Thoracic aorta (tissue), 2 donors: ENCODE results near the gene HDHD2. TPM values are rescaled to one million over a fixed set of nuclear protein-coding genes. Genes with fewer than 3 reads are reported as not detected.
"Not testable (repeated sequence)": the region's sequence is repeated elsewhere in the genome, so short reads cannot be mapped to it uniquely, and the experiment has no call there.

Experiments used
- ATAC-seq: fragments of 150-250 bp; one replicate; pipeline ENCODE4 v1.8.0; 2017; ENCODE audit warnings: low read depth; ENCODE audit not compliant: insufficient number of reproducible peaks, low FRiP score
- DNase-seq: peaks from one replicate; pipeline ENCODE4 v3.0.0-alpha.2; 2020; ENCODE audit warnings: low spot score
- H3K27ac ChIP-seq, 2 donors: fragments of 200-600 bp; sonication (generic); 1 replicate in 1 of 2; 2 replicates in 1 of 2; pipeline ENCODE4 v1.5.1; 2016; ENCODE audit warnings: mild to moderate bottlenecking in 2 of 2, moderate library complexity in 2 of 2
- H3K27me3 ChIP-seq: fragments of 200-600 bp; sonication (generic); replicated peaks from 2 replicates; pipeline ENCODE4 v1.6.0; 2016; ENCODE audit warnings: mild to moderate bottlenecking; ENCODE audit not compliant: insufficient read depth
- H3K36me3 ChIP-seq: fragments of 200-600 bp; sonication (generic); one replicate; pipeline ENCODE4 v1.5.1; 2016
- H3K4me1 ChIP-seq, 2 donors: fragments of 200-600 bp; sonication (generic); 1 replicate in 1 of 2; 2 replicates in 1 of 2; pipeline versions ENCODE4 v1.5.1 to v1.6.0; 2016; ENCODE audit warnings: low read depth in 2 of 2, mild to moderate bottlenecking in 1 of 2; ENCODE audit not compliant: control insufficient read depth in 1 of 2
- H3K4me3 ChIP-seq: fragments of 200-600 bp; sonication (generic); 2 replicates; pipeline ENCODE4 v1.5.1; 2016; ENCODE audit warnings: mild to moderate bottlenecking
- H3K9me3 ChIP-seq: fragments of 200-600 bp; sonication (generic); 2 replicates; pipeline ENCODE4 v1.5.1; 2016
- CTCF ChIP-seq: fragments of 200-600 bp; sonication (generic); IDR thresholded peaks from one replicate; pipeline ENCODE4 v1.5.1; 2019; ENCODE audit warnings: antibody characterized with exemption
- total RNA-seq, 2 donors: library from RNA; depleted of rRNA; stranded (reverse); fragments of >200 nt; gene quantifications; one replicate each; pipeline versions ENCODE4 v1.1.0 to v1.2.3, GENCODE V29; 2016

HDHD2 gene
- total RNA-seq, result 10 to 100 TPM; 19.0 to 31.9 TPM

GRCh38 chr18:47150029-47150823, at the start of gene HDHD2:
Gene HDHD2 (minus strand): TSS chr18:47150500. CDS start chr18:47136439, 14,061 bp downstream.
- peak within 1 kb of the TSS; percentile 90 to 94 for H3K27ac ChIP-seq
- ATAC-seq, result peak; percentile 85
- peak; percentile 38 for DNase-seq
- H3K4me1 ChIP-seq, result peaks cover 7 to 18% of the 10 kb centered on the region in 2 donors
- peak within 1 kb of the TSS; percentile 80 for H3K4me3 ChIP-seq
- H3K27me3 ChIP-seq, result no peaks in the 10 kb centered on the region
- no peaks in the 10 kb centered on the region for H3K36me3 ChIP-seq
- no peaks in the 10 kb centered on the region for H3K9me3 ChIP-seq
- TF ChIP-seq CTCF, result no peak

- not testable (repeated sequence) for H3K4me1 ChIP-seq, DNase-seq, H3K27me3 ChIP-seq, H3K4me3 ChIP-seq, ATAC-seq, H3K36me3 ChIP-seq, H3K9me3 ChIP-seq, H3K27ac ChIP-seq
Observed at GRCh38 chr18:47195961-47196360, 45.7 kb upstream of the HDHD2 start.

DNA sequence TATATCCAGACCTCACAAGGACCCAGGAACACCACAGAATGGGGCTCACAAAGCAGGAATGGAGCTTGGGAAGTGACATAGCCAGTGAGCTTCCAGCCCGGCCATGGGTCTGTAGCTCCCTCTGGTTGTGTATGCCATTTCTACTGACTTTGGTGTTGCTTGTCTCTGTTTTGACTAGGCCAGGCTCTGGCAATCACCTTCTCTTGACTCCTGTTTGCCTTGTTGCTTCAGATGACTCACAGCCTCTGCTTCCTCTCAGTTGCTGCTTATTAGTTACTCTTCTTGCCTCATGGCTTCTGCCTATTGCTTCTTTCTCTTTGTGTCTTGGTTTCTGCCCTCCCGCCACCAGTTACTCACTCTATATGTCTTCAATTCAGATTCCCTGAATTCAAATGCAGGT, 41.7 kb upstream of the HDHD2 start:
- Histone ChIP-seq H3K4me3 (no peak overlapping the region), H3K4me1 (peaks cover 0 to 3% of the 10 kb centered on the region in 2 donors), H3K27me3 (no peaks in the 10 kb centered on the region), H3K36me3 (no peaks in the 10 kb centered on the region), H3K9me3 (no peaks in the 10 kb centered on the region), H3K27ac (no peak overlapping the region)
- ATAC-seq, result no peak
- no peak for TF ChIP-seq CTCF
- no peak for DNase-seq

DNA sequence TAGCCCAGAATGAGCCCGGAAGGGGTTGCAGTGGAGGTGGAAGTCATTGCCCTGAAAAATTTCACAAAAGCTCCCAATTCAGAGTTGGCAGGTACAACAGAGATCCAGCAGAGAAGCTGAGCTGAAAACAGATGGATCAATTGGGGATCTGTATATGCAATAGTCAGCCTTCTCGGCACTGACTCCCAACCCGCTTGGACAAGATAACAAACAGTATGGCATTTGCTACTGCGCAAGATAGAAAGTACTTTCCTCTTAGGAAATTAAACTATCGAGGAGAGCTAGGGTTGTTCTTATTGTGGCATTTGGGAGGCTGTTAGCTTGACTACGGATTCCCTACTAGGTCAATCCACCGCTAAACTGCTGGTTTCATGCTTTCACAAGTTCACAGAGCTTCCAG, 37.4 kb upstream of the HDHD2 start:
- DNase-seq (no peak), ATAC-seq (no peak)
- H3K4me3 ChIP-seq, result no peak overlapping the region
- peaks cover 0 to 5% of the 10 kb centered on the region in 2 donors for H3K4me1 ChIP-seq
- no peaks in the 10 kb centered on the region for H3K9me3 ChIP-seq
- H3K27ac ChIP-seq, result no peak overlapping the region
- H3K36me3 ChIP-seq, result no peaks in the 10 kb centered on the region
- TF ChIP-seq CTCF, result no peak
- H3K27me3 ChIP-seq, result no peaks in the 10 kb centered on the region

DNA sequence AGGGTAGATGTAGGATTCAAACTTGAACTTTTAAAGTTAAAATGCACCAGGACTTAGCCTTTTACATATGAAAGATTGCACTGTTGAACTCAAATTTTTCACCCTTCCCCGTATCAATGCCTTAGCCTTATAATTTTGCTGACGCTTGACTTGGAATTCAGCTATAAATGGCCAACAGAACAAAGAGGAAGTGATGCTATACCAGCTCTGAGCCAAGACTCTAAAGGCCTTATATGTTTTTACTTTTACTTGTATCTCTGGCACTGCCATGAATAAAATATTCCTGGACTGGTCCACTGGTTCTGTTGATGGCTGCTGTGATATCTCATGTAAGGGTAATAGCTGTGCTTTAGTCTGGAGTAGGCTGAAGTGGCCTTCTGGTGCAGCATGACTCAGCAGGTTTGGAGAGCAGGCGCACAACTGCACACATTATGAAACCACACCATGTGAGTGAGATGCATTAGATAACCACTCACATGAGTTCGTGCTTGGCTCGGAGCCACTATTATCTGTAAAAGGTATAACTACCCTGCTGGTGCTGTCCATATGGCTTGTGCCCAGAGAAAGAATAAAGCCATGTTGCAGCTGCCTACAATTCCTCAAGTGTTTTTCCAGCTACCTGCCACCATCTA, 34.2 kb upstream of the HDHD2 start:
- H3K27me3 ChIP-seq, result no peaks in the 10 kb centered on the region
- no peaks in the 10 kb centered on the region for H3K36me3 ChIP-seq
- H3K4me3 ChIP-seq, result no peak overlapping the region
- DNase-seq (no peak), ATAC-seq (no peak)
- no peak overlapping the region for H3K27ac ChIP-seq
- H3K9me3 ChIP-seq, result no peaks in the 10 kb centered on the region
- TF ChIP-seq CTCF, result no peak
- peaks cover 0 to 5% of the 10 kb centered on the region in 2 donors for H3K4me1 ChIP-seq

DNA sequence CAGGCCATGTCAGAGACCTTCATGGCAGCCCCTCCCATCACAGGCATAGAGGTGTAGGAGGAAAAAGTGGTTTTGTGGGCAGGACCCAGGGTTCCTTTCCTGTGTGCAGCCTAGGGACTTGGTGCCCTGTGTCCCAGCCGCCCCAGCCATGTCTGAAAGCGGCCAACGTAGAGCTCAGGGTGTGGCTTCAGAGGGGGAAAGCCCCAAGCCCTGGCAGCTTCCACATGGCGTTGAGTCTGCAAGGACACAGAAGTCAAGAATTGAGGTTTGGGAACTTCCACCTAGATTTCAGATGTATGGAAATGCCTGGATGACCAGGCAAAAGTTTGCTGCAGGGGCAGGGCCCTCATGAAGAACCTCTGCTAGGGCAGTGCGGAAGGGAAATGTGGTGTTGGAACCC, 31.9 kb upstream of the HDHD2 start:
- not testable (repeated sequence) for DNase-seq, H3K9me3 ChIP-seq, H3K36me3 ChIP-seq, H3K27me3 ChIP-seq, H3K27ac ChIP-seq, ATAC-seq, H3K4me1 ChIP-seq, H3K4me3 ChIP-seq
